Neutrophil (primary cell): ENCODE measurements around the gene PODN.

Experiments used
- H3K27ac ChIP-seq: fragments of 200-600 bp; sonication (generic); 2 replicates; pipeline ENCODE4 v1.5.1; 2016; ENCODE audit warnings: mild to moderate bottlenecking, moderate library complexity
- H3K27me3 ChIP-seq: fragments of 200-600 bp; sonication (generic); 2 replicates; pipeline ENCODE4 v1.6.0; 2016; ENCODE audit warnings: mild to moderate bottlenecking
- H3K36me3 ChIP-seq: fragments of 200-600 bp; sonication (generic); 2 replicates; pipeline ENCODE4 v1.5.1; 2017
- H3K4me1 ChIP-seq, 2 experiments: fragments of 200-600 bp in 1 of 2; sonication (generic) in 1 of 2; 1 replicate in 1 of 2; 2 replicates in 1 of 2; pipeline versions ENCODE4 v1.5.1 to v1.6.1; 2013 to 2016; ENCODE audit warnings: low read depth in 1 of 2, low read length in 1 of 2, mild to moderate bottlenecking in 1 of 2, moderate library complexity in 1 of 2; ENCODE audit not compliant: control insufficient read depth in 1 of 2, insufficient read depth in 1 of 2
- H3K4me3 ChIP-seq, 2 experiments: fragments of 200-600 bp in 1 of 2; sonication (generic) in 1 of 2; 1 replicate in 1 of 2; 2 replicates in 1 of 2; pipeline ENCODE4 v1.5.1; 2013 to 2016; ENCODE audit warnings: low read depth in 1 of 2, low read length in 1 of 2, mild to moderate bottlenecking in 1 of 2, moderate library complexity in 1 of 2
- H3K9me3 ChIP-seq: fragments of 200-600 bp; sonication (generic); 2 replicates; pipeline ENCODE4 v1.5.1; 2016
- CTCF ChIP-seq: fragments of 200-600 bp; sonication (generic); IDR thresholded peaks from 2 replicates; pipeline ENCODE4 v1.5.1; 2016; ENCODE audit warnings: antibody characterized with exemption

PODN gene

DNA sequence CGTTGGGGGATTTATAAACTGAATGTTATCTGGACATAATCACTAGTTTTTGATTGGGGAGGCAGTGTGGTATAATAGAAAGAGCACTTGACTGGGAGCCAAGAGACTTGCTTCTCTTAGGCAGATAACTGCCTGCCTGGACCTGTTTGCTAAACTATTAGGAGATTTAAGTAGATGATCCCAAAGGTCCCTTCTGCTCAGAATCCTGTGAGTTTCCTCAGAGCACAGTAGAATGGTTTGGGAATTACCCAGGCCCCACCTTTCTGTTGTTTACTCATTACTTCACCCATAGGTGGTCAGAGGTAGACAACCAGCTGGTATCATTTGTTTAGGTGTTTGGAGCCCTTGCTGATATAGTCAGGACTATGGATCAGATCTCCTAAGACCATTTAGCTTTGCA, 10.3 kb upstream of the PODN start:
- Histone ChIP-seq H3K4me3 (no peak overlapping the region), H3K9me3 (no peaks in the 10 kb centered on the region), H3K27me3 (no peaks in the 10 kb centered on the region), H3K36me3 (peaks cover 68% of the 10 kb centered on the region), H3K4me1 (no peaks in the 10 kb centered on the region), H3K27ac (no peak overlapping the region)
- TF ChIP-seq CTCF, result no peak

DNA sequence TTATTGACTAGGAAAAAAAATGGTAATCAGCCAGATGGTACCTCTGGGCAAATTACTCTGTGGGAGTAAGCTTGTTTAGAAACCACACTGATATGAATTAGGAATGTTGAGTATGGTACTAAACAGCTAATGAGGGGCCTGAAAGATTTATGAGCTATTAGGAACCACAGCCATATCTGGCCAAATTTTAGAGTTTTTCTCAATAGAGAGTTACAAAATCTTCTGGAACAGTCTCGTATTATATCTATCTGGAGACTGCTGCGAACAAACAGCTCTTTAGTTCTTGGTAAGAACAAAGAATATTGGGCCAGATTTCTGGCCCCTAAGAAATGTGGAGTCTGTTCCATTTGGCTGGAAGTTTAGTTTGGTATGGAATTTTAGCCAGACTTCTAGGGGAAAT, 4.9 kb upstream of the PODN start:
- Histone ChIP-seq H3K27me3 (peaks cover 50% of the 10 kb centered on the region), H3K4me1 (peaks cover under 1 to 4% of the 10 kb centered on the region in 2 experiments), H3K27ac (no peak overlapping the region), H3K36me3 (peaks cover 21% of the 10 kb centered on the region), H3K9me3 (no peaks in the 10 kb centered on the region), H3K4me3 (no peak overlapping the region)
- TF ChIP-seq CTCF, result no peak

DNA sequence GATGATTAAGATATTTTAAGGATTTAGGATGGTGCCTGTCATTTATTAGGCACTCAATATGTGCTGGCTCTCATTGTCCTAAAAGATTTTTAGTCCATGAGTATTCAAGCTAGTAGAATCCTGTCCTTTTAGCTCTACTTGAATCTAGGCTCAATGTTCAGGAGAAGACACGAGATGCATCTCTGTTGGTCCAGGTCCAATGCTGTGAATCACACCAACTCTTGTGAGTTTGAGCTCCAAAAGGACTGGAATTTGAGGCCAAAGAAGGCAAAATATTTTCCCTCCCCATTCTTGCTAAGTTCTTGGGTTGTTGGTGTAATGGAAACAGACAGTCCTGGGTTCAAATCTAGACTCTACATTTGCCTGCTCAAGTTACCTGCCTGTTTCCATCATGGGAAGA, 1.4 kb upstream of the PODN start:
- Histone ChIP-seq H3K27me3 (peaks cover 85% of the 10 kb centered on the region), H3K27ac (no peak overlapping the region), H3K4me1 (peaks cover 5 to 14% of the 10 kb centered on the region in 2 experiments), H3K9me3 (no peaks in the 10 kb centered on the region), H3K36me3 (no peaks in the 10 kb centered on the region), H3K4me3 (no peak overlapping the region)
- TF ChIP-seq CTCF, result no peak

GRCh38 chr1:53061123-53061858, 722 bp upstream of the PODN start:
- no peak for TF ChIP-seq CTCF
- Histone ChIP-seq H3K27me3 (peaks cover 85% of the 10 kb centered on the region), H3K27ac (no peak overlapping the region), H3K4me3 (no peak overlapping the region), H3K4me1 (peaks cover 5 to 14% of the 10 kb centered on the region in 2 experiments), H3K9me3 (no peaks in the 10 kb centered on the region), H3K36me3 (no peaks in the 10 kb centered on the region)

- peaks cover 5 to 14% of the 10 kb centered on the region in 2 experiments for H3K4me1 ChIP-seq
- H3K27me3 ChIP-seq, result peaks cover 76% of the 10 kb centered on the region
- TF ChIP-seq CTCF, result no peak
- no peak overlapping the region for H3K4me3 ChIP-seq
- H3K27ac ChIP-seq, result no peak overlapping the region
- H3K36me3 ChIP-seq, result no peaks in the 10 kb centered on the region
- no peaks in the 10 kb centered on the region for H3K9me3 ChIP-seq
Measured at GRCh38 chr1:53062708-53063591, 937 bp downstream of the PODN start.
